Neural cell (in vitro differentiated cells): ENCODE data around the gene VWA8. TPM values are rescaled to one million over a fixed set of nuclear protein-coding genes. Genes with fewer than 3 reads are reported as not detected.

ENCODE experiments used
- H2AFZ ChIP-seq: fragments of 200-600, 300-800 bp; sonication (generic), shearing (Covaris generic); 2 replicates; pipeline ENCODE4 v1.6.0; 2014; ENCODE audit warnings: low read depth, mild to moderate bottlenecking, antibody characterized with exemption, low read length, moderate library complexity
- H3F3A ChIP-seq: fragments of 200-600 bp; shearing (Covaris generic); 2 replicates; pipeline ENCODE4 v1.6.1; 2016; ENCODE audit warnings: mild to moderate bottlenecking, moderate library complexity, mixed read lengths, antibody characterized with exemption, low read length; ENCODE audit not compliant: insufficient read depth, poor library complexity, severe bottlenecking
- H3K27ac ChIP-seq: fragments of 200-600, 300-800 bp; sonication (generic), shearing (Covaris generic); 2 replicates; pipeline ENCODE4 v1.5.1; 2014; ENCODE audit warnings: mild to moderate bottlenecking, low read length, moderate library complexity
- H3K27me3 ChIP-seq: fragments of 300-800, 200-600 bp; sonication (generic), shearing (Covaris generic); 2 replicates; pipeline ENCODE4 v1.6.0; 2014; ENCODE audit warnings: mild to moderate bottlenecking, low read depth, low read length, moderate library complexity; ENCODE audit not compliant: insufficient read depth
- H3K36me3 ChIP-seq: fragments of 300-800, 200-600 bp; sonication (generic), shearing (Covaris generic); 2 replicates; pipeline ENCODE4 v1.5.1; 2014; ENCODE audit warnings: mild to moderate bottlenecking, antibody characterized with exemption, low read length, moderate library complexity; ENCODE audit not compliant: insufficient read depth
- H3K4me2 ChIP-seq: fragments of 300-800, 200-600 bp; sonication (generic), shearing (Covaris generic); 2 replicates; pipeline ENCODE4 v1.6.0; 2014; ENCODE audit warnings: mild to moderate bottlenecking, low read length
- H3K4me3 ChIP-seq: fragments of 300-800, 200-600 bp; sonication (generic), shearing (Covaris generic); 2 replicates; pipeline ENCODE4 v1.5.1; 2014; ENCODE audit warnings: mild to moderate bottlenecking, low read length, moderate library complexity
- H3K79me2 ChIP-seq: fragments of 200-600 bp; shearing (Covaris generic); replicated peaks from 2 replicates; pipeline ENCODE4 v1.6.0; 2014; ENCODE audit warnings: mild to moderate bottlenecking, low read length, moderate library complexity; ENCODE audit not compliant: insufficient read depth
- H3K9ac ChIP-seq: fragments of 300-800, 200-600 bp; sonication (generic), shearing (Covaris generic); 2 replicates; pipeline ENCODE4 v1.6.1; 2016; ENCODE audit warnings: mild to moderate bottlenecking, low read length, mixed read lengths
- H3K9me2 ChIP-seq: fragments of 200-600 bp; shearing (Covaris generic); 2 replicates; pipeline ENCODE4 v1.6.1; 2016; ENCODE audit warnings: mild to moderate bottlenecking, low read length, mixed read lengths; ENCODE audit not compliant: insufficient read depth
- H3K9me3 ChIP-seq: fragments of 200-600, 300-800 bp; sonication (generic), shearing (Covaris generic); 2 replicates; pipeline ENCODE4 v1.6.1; 2016; ENCODE audit warnings: mild to moderate bottlenecking, mixed run types, low read length, moderate library complexity, mixed read lengths
- H4K20me1 ChIP-seq: fragments of 200-600 bp; shearing (Covaris generic); 2 replicates; pipeline ENCODE4 v1.6.1; 2016; ENCODE audit warnings: mild to moderate bottlenecking, mixed run types; ENCODE audit not compliant: insufficient read depth
- EP300 ChIP-seq: fragments of 450-650 bp; conservative IDR thresholded peaks from 2 replicates; pipeline ENCODE4 v1.6.1; 2014; ENCODE audit warnings: antibody characterized with exemption, mild to moderate bottlenecking, moderate library complexity; ENCODE audit not compliant: poor library complexity, severe bottlenecking
- EZH2 ChIP-seq: fragments of 200-600, 300-800 bp; shearing (Covaris generic), sonication (generic); IDR thresholded peaks from 2 replicates; pipeline ENCODE4 v1.6.1; 2014; ENCODE audit warnings: antibody characterized with exemption, low read length, borderline replicate concordance, mild to moderate bottlenecking; ENCODE audit not compliant: insufficient read depth, poor library complexity, severe bottlenecking
- MXI1 ChIP-seq: fragments of 450-650 bp; conservative IDR thresholded peaks from 2 replicates; pipeline ENCODE4 v1.6.1; 2014; ENCODE audit warnings: antibody characterized with exemption, mild to moderate bottlenecking; ENCODE audit not compliant: poor library complexity, severe bottlenecking
- POLR2AphosphoS5 ChIP-seq: IDR thresholded peaks from 2 replicates; pipeline ENCODE4 v1.6.1; 2012
- RAD21 ChIP-seq: fragments of 450-650 bp; conservative IDR thresholded peaks from 2 replicates; pipeline ENCODE4 v1.6.1; 2014; ENCODE audit warnings: antibody characterized with exemption, mild to moderate bottlenecking, moderate library complexity
- REST ChIP-seq: IDR thresholded peaks from 2 replicates; pipeline ENCODE4 v1.6.1; 2012; ENCODE audit warnings: borderline replicate concordance
- SMC3 ChIP-seq: fragments of 450-650 bp; conservative IDR thresholded peaks from 2 replicates; pipeline ENCODE4 v1.6.1; 2014; ENCODE audit warnings: antibody characterized with exemption, mild to moderate bottlenecking, moderate library complexity; ENCODE audit not compliant: poor library complexity
- TAF1 ChIP-seq: IDR thresholded peaks from 2 replicates; pipeline ENCODE4 v1.6.1; 2012; ENCODE audit warnings: low read depth
- polyA plus RNA-seq: library from polyadenylated mRNA; depleted of rRNA; stranded (reverse); fragments of >200 nt; gene quantifications from 2 replicates; pipeline ENCODE4 v1.2.3, GENCODE V29; 2014
- TF ChIP-seq, protein P1 (sequence below): fragments of 450-650 bp; IDR thresholded peaks from 2 replicates; pipeline ENCODE4 v1.5.1; 2014; ENCODE audit warnings: antibody characterized with exemption, mild to moderate bottlenecking, moderate library complexity; ENCODE audit not compliant: poor library complexity, severe bottlenecking

VWA8 gene
- polyA plus RNA-seq, 1 donor from 2014 or later = 3.6 TPM

GRCh38 chr13:41639955-41640780 is 320.7 kb downstream of the VWA8 start:
- Histone ChIP-seq H3K4me2 (no peak overlapping the region), H3K79me2 (no peaks in the 10 kb centered on the region), H2AFZ (no peak overlapping the region), H3K27me3 (no peaks in the 10 kb centered on the region), H3K9ac (no peak overlapping the region), H3F3A (no peaks in the 10 kb centered on the region), H3K9me3 (no peaks in the 10 kb centered on the region), H4K20me1 (no peaks in the 10 kb centered on the region), H3K36me3 (no peaks in the 10 kb centered on the region), H3K9me2 (no peaks in the 10 kb centered on the region), H3K27ac (no peak overlapping the region), H3K4me3 (no peak overlapping the region)
- no peak for TF ChIP-seq RAD21
- no peak for TF ChIP-seq POLR2AphosphoS5
- TF ChIP-seq SMC3 = no peak
- no peak for TF ChIP-seq REST
- TF ChIP-seq, protein P1, sequence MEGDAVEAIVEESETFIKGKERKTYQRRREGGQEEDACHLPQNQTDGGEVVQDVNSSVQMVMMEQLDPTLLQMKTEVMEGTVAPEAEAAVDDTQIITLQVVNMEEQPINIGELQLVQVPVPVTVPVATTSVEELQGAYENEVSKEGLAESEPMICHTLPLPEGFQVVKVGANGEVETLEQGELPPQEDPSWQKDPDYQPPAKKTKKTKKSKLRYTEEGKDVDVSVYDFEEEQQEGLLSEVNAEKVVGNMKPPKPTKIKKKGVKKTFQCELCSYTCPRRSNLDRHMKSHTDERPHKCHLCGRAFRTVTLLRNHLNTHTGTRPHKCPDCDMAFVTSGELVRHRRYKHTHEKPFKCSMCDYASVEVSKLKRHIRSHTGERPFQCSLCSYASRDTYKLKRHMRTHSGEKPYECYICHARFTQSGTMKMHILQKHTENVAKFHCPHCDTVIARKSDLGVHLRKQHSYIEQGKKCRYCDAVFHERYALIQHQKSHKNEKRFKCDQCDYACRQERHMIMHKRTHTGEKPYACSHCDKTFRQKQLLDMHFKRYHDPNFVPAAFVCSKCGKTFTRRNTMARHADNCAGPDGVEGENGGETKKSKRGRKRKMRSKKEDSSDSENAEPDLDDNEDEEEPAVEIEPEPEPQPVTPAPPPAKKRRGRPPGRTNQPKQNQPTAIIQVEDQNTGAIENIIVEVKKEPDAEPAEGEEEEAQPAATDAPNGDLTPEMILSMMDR = no peak
- no peak for TF ChIP-seq EZH2
- no peak for TF ChIP-seq EP300
- TF ChIP-seq TAF1 = no peak
- no peak for TF ChIP-seq MXI1

- no peak overlapping the region for H3K9ac ChIP-seq
- no peak overlapping the region for H3K27ac ChIP-seq
- TF ChIP-seq MXI1 = no peak
- no peak for TF ChIP-seq EZH2
- no peak for TF ChIP-seq SMC3
- TF ChIP-seq REST = no peak
- TF ChIP-seq EP300 = no peak
- no peak for TF ChIP-seq TAF1
- TF ChIP-seq, protein P1 = no peak
- no peak for TF ChIP-seq RAD21
- TF ChIP-seq POLR2AphosphoS5 = no peak
- H3K4me3 ChIP-seq = no peak overlapping the region
- no peaks in the 10 kb centered on the region for H3K9me3 ChIP-seq
- no peak overlapping the region for H2AFZ ChIP-seq
- H3K36me3 ChIP-seq = no peaks in the 10 kb centered on the region
- no peaks in the 10 kb centered on the region for H3K9me2 ChIP-seq
- no peaks in the 10 kb centered on the region for H3K27me3 ChIP-seq
- no peak overlapping the region for H3K4me2 ChIP-seq
- H3K79me2 ChIP-seq = no peaks in the 10 kb centered on the region
- no peaks in the 10 kb centered on the region for H4K20me1 ChIP-seq
- no peaks in the 10 kb centered on the region for H3F3A ChIP-seq
Observed at GRCh38 chr13:41639237-41639904, 321.5 kb downstream of the VWA8 start.
